K562 (cell line): Measurements from ENCODE around the gene XPOT.

Experiments
- EZH2 ChIP-seq: IDR thresholded peaks from 2 replicates; pipeline ENCODE4 v1.6.1; 2012; ENCODE audit warnings: low read depth, mild to moderate bottlenecking, inconsistent platforms, low read length, borderline replicate concordance
- NR3C1 ChIP-seq: sonication (generic); formaldehyde crosslinking; IDR thresholded peaks from 2 replicates; pipeline ENCODE4 v1.8.1; 2022; ENCODE audit warnings: missing genetic modification reagents
- RCOR1 ChIP-seq, 2 experiments: IDR thresholded peaks; 2 replicates each; pipeline ENCODE4 v1.6.1; 2012; ENCODE audit warnings: low read depth in 2 of 2, low read length in 2 of 2, borderline replicate concordance in 1 of 2, improper control_type of control experiment in 1 of 2

DNA sequence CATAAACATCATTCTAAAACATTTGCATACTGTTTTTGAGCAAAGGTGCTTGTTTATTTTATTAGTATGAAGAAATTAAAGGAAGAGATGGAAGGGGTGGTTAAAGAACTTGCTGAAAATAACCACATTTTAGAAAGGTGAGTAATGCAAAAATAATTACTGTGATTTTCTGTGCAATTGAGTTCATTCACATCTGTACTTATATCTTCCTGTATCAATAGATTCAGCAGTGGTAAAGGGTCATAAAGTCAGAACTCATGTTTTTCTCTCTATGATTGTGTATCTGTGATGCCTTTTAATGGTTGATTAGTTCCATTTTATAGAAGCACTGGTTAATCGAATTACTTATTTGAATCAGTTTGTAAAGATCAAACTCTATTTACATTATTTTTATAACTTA, 93.7 kb downstream of the XPOT start:
- TF ChIP-seq RCOR1 (IDR thresholded peaks at IDR 0.05; ENCODE audit: borderline replicate concordance in 1 of 2, low read depth in 2 of 2, low read length in 2 of 2) (no peak), NR3C1 (no peak), EZH2 (no peak)
